Activated effector memory CD4-positive, alpha-beta T cell treated with Interleukin-2 at 50 U/mL for 16 hours (primary cell): Measurements from ENCODE around the gene TAS2R13.

Experiments used
- DNase-seq: peaks from one replicate; pipeline ENCODE4 v3.0.0-alpha.2; 2020

The TAS2R13 gene

DNA sequence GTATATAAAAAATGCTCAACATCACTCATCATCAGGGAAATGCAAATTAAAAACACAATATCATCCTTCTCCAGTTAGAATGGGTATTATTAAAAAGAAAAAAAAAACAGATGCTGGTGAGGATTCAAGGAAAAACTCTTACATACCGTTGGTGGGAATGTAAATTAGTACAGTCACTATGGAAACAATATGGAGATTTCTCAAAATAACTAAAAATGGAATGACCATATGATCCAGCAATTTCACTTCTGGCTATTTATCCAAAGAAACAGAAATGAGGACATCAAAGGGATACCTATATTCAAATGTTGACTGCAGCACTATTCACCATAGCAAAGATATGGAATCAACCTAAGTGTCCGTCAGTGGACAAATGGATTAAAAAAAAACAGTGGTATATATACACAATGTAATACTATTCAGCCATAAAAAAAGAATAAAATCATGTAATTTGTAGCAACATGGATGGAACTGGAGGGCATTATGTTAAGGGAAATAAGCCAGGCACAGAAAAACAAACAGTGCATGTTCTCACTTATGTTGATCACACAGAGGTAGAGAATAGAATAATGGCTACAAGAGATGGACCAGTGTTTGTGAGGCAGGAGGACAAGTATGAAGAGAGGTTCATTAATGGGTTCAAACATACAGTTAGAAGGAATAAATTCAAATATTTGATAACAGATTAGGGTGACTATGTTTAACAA, 45.7 kb downstream of the TAS2R13 start:
- no peak for DNase-seq

DNA sequence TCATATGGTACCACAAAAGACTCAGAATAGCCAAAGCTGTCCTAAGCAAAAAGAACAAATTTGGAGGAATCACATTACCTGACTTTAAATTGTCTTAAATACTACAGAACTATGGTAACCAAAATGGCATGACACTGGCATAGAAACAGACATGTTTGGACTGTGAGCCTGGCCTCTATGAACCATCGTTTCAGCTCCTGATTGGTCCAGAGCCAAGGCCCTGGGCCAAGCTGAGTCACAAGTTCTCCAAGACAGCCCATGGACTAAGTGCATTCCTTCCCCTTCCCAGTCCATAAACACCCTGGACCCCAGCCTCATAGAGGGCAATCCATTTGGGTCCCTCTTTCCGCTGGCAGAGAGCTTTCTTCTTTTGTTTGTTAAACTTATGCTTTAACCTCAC, 48.0 kb downstream of the TAS2R13 start:
- no peak for DNase-seq
